Stimulated activated CD8-positive, alpha-beta memory T cell treated with anti-CD3 and anti-CD28 coated beads, Interleukin-7, amount 100 ng/mL, for 1 hour (primary cell): ENCODE measurements around the gene WWC1.
"Not testable (repeated sequence)": the region's sequence is repeated elsewhere in the genome, so short reads cannot be mapped to it uniquely, and the experiment has no call there.

Experiments used
- DNase-seq, 2 donors: peaks; one replicate each; pipeline ENCODE4 v3.0.0-alpha.2; 2020; ENCODE audit warnings: low read depth in 2 of 2

WWC1 gene

DNA sequence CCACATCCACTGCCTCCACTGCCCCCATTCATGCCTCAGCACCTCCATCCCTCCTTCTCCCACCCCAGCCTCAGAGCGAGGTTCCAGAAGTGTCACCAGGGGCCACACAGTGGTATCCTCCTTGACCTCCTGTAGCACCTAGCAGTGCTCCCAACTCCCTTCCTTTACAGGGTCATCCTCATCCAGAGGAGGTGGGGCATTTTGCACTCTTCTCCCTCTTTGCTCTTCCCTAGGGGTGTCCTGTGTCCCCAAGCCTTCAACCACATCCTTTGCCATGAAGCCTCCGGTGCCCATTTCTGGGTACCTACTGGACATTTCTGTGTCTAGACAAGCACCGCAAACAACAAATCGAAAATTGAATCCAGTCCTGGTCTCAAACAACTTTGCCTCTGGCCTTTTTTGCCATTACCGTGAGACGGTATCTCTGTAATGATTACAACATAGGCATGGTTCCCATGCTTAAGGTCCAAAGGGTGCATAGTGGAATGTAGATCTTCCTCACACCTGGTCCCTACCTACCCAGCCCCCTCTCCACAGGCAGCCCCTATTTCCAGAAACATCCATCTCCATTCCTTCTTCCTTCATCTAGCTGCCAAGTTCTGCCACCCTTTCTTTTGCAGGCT is 17.6 kb downstream of the WWC1 start:
- no peak for DNase-seq

DNA sequence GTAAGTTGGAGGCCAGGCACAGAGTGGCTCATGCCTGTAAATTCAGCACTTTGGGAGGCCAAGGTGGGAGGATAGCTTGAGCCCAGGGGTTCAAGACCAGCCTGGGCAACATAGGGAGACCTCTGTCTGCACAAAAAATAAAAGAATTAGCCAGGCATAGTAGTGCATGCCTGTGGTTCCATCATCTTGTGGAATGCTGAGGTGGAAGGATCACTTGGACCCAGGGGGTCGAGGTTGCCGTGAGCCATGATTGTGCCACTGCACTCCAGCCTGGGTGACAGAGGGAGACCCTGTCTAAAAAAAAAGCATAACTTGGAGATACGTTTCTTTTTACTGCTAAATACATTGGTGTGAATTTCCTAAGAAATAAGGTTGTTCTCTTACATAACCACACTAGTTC is 19.1 kb downstream of the WWC1 start:
- DNase-seq, result not testable (repeated sequence)

DNA sequence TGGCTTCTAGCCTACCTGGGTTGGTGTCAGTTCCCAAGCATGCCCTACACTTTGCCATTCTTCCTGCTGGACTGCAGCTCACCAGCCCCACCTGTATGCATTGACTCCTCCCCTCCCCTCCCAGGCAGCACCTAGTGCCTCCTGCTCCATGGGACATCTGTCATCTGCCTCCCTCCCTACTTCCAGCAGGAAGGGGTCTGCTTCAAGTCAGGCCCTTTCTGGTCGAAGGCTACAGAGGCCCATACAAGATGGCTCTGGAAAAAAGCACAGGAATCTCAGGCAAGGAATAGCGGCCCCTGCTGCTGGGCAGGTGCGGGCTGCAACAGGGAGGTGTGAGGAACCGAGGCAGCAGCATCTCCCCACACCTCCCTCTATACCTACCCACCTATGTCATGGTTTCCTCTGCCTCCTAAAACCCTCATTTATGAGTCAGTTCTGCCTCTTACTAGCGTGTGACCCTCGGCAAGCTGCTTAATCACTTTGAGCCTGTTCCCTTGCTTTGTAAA is 19.7 kb downstream of the WWC1 start:
- DNase-seq, result no peak

DNA sequence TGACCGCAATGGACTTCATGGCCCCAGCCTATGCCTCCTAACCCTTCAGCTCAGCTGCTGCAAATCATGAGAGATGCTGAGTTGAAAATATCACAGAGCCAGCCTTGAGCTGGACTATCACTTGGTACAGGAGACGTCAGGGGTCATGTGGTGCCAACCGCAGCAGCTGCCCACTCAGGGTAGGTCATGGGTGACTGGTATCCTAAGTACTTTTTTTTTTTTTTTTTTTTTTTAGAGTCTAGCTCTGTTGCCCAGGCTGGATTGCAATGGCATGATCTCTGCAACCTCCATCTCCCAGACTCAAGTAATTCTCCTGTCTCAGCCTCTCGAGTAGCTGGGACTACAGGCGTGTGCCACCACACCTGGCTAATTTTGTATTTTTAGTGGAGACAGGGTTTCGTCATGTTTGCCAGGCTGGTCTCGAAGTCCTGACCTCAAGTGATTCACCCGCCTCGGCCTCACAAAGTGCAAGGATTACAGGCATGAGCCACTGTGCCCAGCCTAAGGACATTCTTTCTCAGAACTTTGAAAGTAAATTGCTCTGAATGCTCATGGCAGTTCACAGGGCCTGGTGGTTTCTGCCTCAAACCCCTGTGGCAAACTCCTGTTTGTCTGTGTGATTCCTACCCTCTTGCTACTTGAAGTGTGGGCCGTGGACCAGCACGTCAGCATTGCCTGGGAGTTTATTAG is 21.3 kb downstream of the WWC1 start:
- DNase-seq, result no peak

DNA sequence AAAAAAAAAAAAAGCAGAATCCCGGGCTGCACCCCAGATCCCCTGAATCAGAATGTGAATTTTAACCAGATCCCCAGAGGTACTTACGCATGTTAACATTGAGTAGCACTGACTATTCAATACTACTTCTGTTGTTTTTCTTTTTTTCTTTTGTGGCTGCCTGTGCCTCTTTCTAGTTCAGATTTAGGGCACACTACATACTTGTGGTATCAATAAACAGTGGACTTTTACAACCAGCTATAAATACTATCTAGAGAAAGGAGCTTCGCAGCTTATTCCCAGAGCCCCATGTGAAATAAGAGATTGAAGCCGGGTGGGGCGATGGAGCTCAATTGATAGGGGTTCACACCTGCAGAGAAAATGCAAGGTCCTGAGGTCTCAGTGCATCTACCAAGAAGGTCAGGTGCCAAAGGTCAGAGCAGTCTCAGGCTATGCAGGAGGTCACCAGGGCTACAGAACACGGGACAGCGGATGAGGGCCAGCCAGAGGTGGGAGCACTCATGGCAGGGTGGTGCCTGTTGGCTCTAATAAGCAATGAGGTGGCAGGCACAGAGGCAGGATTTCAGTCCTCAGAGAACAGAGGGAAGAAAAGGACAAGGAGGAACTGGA is 22.3 kb downstream of the WWC1 start:
- no peak for DNase-seq

DNA sequence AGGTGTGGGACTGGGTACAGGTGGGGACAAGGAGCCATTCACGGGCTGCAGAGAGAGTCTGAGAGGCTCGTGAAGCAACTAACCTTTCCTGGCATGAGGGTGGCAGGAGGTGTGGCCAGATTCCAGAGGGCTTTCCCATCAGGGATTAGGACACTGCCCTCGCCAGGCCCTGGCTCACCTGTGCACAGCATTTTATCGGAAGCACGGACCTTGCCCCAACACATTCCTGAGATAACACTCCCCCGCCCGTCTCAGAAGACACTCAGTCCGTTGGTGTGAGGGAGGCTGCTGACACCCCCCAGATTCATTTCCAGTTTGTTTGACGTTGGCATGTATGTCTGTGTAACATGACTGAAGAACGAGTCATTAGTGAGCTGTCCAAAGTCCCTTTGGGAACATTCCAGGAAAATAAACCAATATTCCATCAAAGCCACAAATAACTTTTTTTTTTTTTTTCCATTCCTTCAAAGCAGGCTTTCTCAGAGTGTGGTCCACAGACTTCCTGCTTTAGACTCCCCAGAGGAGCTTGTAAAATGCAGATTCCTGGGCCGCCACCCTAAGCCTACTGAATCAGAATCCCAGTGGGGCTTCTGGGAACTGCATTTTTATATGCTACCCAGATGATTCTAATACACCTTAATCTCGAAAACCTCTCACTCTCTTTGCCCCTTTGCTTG is 23.4 kb downstream of the WWC1 start:
- no peak for DNase-seq

DNA sequence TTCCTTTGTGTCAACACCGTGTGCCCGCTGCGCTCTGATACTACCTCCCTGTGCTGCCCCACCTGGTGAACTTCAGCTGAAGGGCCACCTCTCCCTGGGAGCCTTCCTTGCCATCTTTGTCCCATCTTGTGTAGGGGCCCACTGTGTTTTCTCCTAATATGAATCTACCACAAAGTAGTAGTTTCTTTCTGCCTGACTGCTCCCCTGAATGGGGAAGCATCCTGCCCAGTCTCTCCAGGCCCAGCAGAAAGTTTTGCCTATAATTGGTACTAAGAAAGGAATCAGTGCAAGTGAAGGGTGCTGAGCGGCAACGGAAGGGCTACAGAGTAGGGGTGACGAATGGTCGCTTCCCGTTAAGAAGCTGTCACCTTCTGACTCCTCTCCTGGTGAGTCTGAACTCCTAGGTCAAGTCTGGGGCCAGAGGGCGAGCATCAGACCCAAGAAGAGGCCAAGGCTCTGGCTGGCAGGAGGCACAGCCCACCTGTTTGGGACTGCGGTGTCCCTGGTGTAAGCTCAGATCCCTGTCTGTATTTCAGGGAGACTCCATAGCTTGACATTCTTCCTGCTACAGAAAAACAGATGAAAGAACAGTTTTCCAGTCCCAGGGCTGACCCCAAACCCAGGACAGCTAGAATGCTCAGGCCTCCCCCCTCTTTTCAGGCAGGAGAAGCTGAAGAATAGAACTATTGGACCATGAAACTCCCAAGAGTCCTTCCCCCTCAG is 24.1 kb downstream of the WWC1 start:
- DNase-seq, result no peak

DNA sequence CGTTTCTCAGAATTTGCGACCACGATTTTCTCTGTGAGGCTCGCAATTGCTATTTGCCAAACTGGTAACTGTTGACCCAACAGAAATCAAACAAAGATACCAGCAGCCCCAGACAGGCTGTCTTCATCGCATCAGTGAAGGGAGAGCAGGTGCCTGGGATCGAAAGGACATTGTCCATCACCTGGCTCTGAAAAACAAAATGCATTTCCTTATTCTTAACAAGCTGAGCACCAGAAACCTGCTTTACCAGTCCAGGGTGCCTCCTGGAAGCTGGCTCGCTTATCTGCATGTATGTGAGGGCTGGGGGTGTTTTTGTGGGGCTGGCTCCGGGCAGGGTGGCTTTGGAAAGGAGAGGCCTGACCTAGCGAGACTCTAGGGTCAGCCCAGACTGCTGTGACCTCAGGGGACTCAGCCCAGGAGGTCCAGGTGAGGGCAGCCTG is 24.7 kb downstream of the WWC1 start:
- DNase-seq, result no peak

DNA sequence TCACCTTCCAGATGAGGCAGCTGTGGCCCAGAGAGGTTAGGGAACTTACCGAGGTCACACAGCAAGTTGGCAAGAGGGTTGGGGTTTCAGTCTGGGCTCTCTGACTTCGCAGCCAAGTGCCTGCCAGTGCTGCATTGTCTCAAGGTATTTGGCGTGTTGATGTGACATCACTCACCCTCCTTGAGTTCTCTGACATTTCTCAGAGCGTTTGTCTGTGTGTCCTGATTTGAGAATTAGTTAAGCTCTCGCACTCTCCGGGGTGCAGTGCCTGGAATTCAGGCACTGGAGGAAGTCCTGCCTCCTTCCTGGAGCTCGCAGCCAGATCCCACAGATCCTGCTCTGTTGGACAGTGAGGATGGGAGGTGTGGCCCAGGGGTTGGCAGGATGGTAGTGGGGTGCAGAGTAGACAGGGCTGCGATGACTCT is 25.7 kb downstream of the WWC1 start:
- no peak for DNase-seq

DNA sequence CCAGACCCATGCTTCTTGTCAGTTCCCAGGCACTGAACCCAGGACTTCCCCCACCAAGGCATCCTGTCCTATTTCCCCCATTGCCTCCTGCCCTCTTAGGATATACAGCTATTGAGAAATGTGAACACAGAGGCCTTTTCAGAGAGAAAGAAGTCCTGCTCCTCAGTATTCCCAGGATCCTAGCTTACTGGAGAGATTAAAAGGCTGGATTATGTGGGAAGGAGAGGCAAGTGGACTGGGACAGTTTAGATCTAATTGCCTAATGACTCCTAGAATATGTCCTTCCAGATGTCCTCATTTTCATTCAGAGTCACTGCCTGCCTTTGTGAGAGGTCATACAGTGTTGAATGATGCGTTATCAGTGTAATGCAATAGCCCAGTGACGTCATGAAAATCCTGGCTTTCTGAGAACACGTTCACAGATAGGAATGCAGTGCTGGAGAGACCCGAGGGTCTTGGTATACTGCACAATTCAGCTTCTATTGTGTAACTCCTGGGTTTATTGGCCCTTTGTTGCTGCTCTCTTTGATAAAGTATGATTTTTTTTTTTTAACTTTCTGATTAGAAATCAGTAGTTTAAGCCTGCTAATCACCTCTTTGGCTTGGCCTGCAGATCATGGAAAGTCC is 26.2 kb downstream of the WWC1 start:
- DNase-seq, result no peak

DNA sequence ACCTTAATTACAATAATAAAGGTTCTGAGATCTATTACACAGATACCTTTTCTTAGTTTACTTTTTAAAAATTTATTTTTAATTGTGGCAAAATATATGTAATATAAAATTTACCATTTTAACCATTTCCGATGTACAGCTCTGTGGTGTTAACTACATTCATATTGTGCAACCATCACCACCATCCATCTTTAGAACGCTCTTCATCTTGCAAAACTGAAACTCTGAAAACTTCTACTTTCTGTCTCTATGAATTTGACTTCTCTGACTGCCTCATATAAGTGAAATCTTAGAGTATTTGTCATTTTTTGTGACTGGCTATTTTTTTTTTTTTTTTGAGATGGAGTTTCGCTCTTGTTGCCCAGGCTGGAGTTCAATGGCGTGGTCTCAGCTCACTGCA is 26.8 kb downstream of the WWC1 start:
- no peak for DNase-seq

DNA sequence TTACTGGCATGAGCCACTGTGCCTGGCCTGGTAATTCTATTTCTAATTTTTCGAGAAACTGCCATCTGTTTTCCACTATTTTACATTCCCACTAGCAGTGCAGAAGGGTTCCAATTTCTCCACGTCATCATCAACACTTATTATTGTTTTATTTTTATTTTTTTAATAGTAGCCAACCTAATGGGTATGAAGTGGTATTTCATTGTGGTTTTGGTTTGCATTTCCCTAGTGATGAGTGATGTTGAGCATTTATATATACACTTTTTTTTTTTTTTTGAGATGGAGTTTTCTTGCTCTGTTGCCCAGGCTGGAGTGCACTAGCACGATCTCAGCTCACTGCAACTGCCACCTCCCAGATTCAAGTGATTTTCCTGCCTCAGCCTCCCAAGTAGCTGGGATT is 28.3 kb downstream of the WWC1 start:
- no peak for DNase-seq

DNA sequence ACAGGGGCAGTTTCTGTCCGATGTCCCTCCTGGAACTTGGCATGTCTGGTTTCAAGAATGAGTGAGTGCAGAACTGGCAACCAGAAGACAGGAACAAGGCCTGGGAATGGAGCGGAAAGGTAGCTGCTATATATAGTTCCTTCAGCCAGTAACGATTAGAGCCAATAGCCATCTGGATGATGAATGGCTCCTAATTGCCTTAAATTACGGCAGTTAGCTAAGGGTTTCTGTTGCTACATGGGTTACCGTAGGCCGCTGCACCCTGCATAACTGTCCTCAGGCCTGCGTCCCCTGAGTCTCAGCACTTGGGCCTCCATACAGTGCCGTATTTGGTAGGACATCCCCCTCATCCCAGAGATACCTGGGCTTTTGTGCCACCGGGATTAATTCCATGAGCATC is 29.4 kb downstream of the WWC1 start:
- DNase-seq, result no peak

DNA sequence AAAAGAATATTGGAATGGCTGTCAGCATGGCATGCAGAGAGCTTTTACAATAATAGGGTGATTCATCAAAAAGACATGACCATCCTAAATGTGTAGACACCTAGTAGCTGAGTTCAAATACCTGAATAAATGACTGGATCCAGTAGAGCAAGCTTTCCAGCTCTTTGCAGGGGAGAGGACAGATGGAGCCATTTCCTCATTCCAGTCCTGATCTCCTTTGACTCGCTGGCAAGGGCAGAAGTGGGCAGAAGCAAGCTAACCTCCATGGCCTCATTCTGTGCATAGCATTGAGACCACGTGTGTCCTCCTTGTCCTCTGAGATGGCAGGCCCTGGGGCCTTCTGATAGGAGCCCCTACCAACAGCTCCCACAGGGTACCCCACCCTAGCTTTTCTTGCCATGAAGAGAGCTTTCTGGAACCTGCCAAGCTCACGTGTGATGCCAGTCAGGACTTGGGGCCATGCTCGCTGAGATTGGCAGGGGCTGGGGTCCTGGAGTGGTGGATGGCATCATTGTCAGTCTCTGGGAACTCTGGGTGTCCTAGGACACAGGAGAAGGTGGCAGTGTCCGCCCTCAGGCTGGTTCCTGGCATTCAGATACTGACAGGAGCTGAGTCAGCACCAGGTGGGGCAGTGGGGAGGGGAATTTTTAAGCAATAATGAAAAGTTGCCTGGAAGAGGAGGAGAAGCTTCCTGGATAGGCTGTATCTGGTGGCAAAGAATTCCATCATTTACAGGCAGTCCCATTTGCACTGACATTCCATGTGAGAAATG is 33.6 kb downstream of the WWC1 start:
- no peak for DNase-seq

DNA sequence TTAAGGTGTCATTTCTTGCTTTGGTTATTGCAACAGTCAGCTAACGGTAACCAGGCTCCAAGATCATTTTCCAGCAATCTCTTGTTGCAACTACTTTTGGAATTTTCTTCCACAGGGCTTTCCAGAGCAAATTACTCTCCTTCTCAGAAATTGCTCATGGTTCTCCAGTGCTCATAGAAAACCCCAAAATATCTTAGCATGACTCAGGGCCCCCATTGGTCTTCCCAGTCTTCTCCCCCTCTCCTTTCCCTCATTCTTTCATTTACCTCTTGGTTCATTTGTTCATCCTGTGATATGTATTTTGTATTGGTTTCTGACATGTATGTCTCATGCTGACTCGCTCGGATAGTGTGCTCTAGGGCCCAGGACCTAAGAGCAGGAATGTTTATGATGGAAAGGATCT is 35.6 kb downstream of the WWC1 start:
- DNase-seq, result no peak

DNA sequence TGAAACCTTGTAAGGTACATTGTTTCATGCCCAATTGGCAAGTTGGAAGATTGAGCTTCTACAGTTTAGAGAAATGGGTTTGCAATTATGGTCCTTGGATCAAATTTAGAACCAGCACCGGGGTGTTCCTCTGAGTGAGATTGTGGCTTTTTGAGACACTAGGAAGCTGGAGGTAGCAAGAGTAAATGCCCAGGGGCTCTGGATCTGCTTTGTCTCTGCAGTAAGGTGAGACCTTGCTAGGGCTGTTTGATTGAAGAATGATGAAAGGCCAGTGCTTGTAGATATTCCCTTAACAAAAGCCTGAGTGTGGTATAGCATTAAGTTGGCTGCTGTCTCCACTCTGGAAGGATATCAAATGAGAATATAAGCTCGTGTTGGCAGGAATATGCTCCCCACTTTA is 36.0 kb downstream of the WWC1 start:
- DNase-seq, result no peak

DNA sequence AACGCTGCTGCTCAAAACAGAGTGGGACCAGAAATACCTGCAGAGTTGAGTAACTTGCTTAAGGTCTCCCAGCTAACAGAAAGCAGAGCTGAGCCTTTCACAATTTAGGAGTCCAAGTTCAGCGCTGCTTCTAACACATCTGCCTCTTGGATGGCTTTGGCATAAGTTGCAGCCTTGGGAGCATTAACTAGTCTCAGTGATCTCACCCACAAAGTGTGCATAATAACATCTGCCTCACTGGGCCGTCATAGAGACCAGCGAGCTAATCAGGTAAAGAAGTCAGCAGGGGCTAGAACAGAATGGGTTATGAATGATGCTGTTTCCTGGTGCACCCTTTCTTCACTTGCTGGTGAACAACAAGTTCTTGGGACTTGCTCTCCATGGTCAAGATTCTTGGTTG is 36.5 kb downstream of the WWC1 start:
- no peak for DNase-seq

DNA sequence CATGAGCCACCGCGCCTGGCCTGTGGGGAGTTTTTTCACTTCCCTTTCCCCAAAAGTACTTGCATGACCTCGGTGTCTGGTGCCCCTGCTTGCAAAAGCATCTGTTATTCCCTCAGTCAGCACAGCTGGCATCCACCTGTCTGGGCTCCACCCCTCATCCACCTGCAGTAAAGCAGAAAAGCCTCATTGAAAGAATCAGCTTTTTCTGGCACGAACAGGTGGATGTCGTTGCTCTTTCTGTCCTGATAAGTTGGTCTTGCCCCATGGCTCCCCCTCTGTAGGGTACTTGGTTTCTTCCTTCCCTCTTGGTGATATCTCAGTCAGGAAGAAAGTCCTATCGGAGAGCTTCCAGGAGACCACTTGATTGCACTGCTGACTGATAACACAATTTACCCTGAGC is 37.4 kb downstream of the WWC1 start:
- DNase-seq, result no peak

DNA sequence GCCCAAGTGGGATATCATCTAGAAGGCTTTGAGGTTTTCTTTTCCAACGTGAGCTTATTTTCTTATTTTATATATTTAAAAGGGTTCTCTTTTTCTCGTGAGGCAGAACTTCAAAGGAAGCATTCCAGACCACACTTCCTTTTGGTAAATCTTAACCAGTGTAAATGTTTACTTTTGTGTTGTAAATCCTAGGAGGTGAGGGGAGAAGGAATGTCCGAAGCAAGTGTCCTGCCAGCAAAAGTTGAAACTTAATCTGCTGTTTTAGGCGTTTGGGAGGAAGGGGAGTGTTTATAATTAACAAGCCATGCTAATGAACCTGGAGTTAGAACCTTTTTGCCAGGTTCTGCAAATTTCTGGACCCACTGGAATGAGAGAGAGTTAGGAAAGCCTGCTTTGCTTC is 37.9 kb downstream of the WWC1 start:
- DNase-seq, result no peak

DNA sequence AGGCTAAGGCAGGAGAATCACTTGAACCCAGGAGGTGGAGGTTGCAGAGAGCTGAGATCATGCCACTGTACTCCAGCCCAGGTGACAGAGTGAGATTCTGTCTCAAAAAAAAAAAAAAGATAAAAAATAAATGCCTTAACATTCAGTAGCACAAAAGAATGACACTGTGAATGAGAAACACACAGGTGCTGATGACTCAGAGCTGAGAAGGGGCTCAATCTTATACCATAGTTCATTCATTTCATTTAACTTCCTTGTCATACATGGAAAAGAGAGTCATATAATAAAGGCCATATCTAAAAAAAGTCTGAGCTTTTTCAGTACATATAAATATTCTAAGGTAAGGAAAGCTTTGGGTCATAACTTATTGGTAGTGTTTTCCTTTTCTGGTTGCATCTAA is 40.6 kb downstream of the WWC1 start:
- no peak for DNase-seq

DNA sequence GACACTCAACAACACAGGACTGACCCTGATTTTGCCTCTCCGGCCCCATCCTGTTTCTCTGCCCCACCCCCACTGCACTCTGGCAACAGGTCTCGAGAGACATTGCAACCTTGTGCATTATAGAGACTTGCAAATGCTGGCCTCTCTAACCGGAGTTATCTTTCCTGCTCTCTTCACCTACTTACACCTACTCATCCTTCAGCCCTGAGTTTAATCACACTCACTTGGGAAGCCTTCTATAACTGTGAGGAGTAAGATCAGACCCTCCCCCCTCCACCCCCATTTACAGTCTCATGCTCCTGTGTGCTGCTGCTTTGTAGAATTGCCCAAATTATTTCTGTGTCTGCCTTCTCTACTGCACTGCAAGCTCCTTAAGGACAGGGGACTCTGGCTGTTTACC is 42.8 kb downstream of the WWC1 start:
- no peak for DNase-seq
